IgD-negative memory B cell (primary cell): ENCODE data around the gene CLEC16A. TPM values are rescaled to one million over a fixed set of nuclear protein-coding genes. Genes with fewer than 3 reads are reported as not detected.

Experiments
- H3K27ac Mint-ChIP-seq, 3 donors: one replicate each; pipeline ENCODE4 v1.8.0; 2020 to 2022; ENCODE audit warnings: mild to moderate bottlenecking in 3 of 3, mixed read lengths in 3 of 3, moderate library complexity in 1 of 3
- H3K27me3 Mint-ChIP-seq: one replicate; pipeline ENCODE4 v1.8.0; 2021; ENCODE audit warnings: mixed read lengths
- H3K36me3 Mint-ChIP-seq: one replicate; pipeline ENCODE4 v1.8.0; 2020; ENCODE audit warnings: mild to moderate bottlenecking, mixed read lengths
- H3K4me1 Mint-ChIP-seq, 3 donors: one replicate each; pipeline ENCODE4 v1.8.0; 2020 to 2022; ENCODE audit warnings: mixed read lengths in 3 of 3, mild to moderate bottlenecking in 1 of 3
- H3K4me3 Mint-ChIP-seq, 4 donors: one replicate each; pipeline ENCODE4 v1.8.0; 2020 to 2022; ENCODE audit warnings: mild to moderate bottlenecking in 4 of 4, mixed read lengths in 4 of 4, moderate library complexity in 3 of 4
- H3K9me3 Mint-ChIP-seq, 3 donors: one replicate each; pipeline ENCODE4 v1.8.0; 2020 to 2021; ENCODE audit warnings: mixed read lengths in 3 of 3, mild to moderate bottlenecking in 1 of 3
- polyA plus RNA-seq: library from polyadenylated mRNA; unstranded; fragments of 300-500 nt; fragmentation: Illumina TruSeq; gene quantifications from one replicate; pipeline ENCODE4 v1.2.3, GENCODE V29; 2021

CLEC16A gene
- polyA plus RNA-seq, 1 donor from 2014 or later = 21.1 TPM

- Mint-ChIP-seq H3K9me3 (no peaks in the 10 kb centered on the region), H3K27me3 (no peaks in the 10 kb centered on the region), H3K27ac (peak overlapping the region in 1 of 3 donors; percentile 19), H3K36me3 (peaks cover 15% of the 10 kb centered on the region), H3K4me1 (peaks cover 0 to 4% (median under 1%) of the 10 kb centered on the region in 3 donors), H3K4me3 (no peak overlapping the region)
These were observed 113.5 kb downstream of the CLEC16A start for GRCh38 chr16:11057711-11058345.

DNA sequence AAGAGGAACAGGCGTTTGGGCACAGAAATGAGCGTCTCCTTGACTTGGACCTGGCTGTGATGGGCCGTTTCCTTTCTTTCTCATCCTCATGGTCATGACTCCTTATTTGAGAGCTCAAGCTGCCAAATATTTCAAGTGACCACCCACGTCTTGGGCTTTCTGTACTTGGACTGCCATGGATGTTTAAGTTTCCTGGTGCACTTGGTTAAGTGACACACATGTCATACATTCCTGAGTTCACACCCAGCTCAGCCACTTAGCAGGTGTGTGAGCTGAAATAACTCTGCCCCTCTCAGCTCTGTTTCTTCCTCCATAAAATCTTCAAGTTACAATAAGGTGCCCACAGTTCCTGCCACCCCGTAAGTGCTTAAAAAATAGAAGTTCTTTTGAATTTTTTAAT is 114.5 kb downstream of the CLEC16A start:
- Mint-ChIP-seq H3K4me1 (peaks cover 0 to 2% (median 0%) of the 10 kb centered on the region in 3 donors), H3K27me3 (no peaks in the 10 kb centered on the region), H3K27ac (no peak overlapping the region), H3K4me3 (no peak overlapping the region), H3K36me3 (peaks cover 15% of the 10 kb centered on the region), H3K9me3 (no peaks in the 10 kb centered on the region)

- Mint-ChIP-seq H3K4me1 (peaks cover 0 to 2% (median 0%) of the 10 kb centered on the region in 3 donors), H3K9me3 (no peaks in the 10 kb centered on the region), H3K4me3 (no peak overlapping the region), H3K27me3 (no peaks in the 10 kb centered on the region), H3K36me3 (peaks cover 15% of the 10 kb centered on the region), H3K27ac (no peak overlapping the region)
These were observed 115.2 kb downstream of the CLEC16A start for GRCh38 chr16:11059588-11059987.

DNA sequence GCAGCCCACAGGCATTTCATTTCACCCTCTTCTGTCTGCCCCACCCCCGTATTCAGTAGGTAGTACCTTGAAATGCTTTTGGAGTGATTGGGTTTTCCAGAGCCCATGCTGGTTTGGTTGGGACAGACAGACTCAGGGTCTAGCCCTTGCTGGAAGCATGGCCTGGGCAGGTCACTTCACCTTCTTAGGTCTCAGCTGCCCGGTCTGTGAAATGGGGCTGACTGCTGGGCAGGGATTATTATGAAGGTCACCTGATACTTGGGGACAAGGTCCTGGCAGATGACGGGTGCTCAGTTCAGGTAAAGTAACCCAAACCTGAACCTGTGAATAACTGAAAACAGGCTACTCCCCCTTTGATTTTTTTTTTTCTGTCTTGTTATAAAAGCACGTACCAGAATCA is 116.0 kb downstream of the CLEC16A start:
- H3K27me3 Mint-ChIP-seq = no peaks in the 10 kb centered on the region
- no peaks in the 10 kb centered on the region for H3K4me1 Mint-ChIP-seq
- no peaks in the 10 kb centered on the region for H3K9me3 Mint-ChIP-seq
- H3K36me3 Mint-ChIP-seq = peaks cover 11% of the 10 kb centered on the region
- H3K27ac Mint-ChIP-seq = no peak overlapping the region
- H3K4me3 Mint-ChIP-seq = no peak overlapping the region

DNA sequence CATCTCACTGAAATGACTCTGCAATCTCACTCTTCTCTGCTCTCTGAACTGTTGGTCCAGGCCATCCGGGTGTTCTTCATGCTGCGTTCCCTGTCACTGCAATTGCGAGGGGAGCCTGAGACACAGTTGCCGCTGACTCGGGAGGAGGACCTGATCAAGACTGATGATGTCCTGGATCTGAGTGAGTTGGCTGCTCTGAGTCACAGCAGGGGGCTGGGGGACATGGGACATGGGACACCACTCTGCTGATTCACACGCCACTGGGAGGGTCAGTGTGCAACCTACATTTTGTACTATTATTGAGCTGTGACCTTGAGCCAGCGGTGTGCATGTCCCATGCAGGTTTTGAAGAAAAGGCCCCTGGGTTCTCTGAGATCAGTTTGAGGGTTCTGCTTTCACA is 116.5 kb downstream of the CLEC16A start:
- peaks cover 11% of the 10 kb centered on the region for H3K36me3 Mint-ChIP-seq
- H3K4me1 Mint-ChIP-seq = no peaks in the 10 kb centered on the region
- H3K9me3 Mint-ChIP-seq = no peaks in the 10 kb centered on the region
- H3K27me3 Mint-ChIP-seq = no peaks in the 10 kb centered on the region
- no peak overlapping the region for H3K4me3 Mint-ChIP-seq
- H3K27ac Mint-ChIP-seq = no peak overlapping the region

DNA sequence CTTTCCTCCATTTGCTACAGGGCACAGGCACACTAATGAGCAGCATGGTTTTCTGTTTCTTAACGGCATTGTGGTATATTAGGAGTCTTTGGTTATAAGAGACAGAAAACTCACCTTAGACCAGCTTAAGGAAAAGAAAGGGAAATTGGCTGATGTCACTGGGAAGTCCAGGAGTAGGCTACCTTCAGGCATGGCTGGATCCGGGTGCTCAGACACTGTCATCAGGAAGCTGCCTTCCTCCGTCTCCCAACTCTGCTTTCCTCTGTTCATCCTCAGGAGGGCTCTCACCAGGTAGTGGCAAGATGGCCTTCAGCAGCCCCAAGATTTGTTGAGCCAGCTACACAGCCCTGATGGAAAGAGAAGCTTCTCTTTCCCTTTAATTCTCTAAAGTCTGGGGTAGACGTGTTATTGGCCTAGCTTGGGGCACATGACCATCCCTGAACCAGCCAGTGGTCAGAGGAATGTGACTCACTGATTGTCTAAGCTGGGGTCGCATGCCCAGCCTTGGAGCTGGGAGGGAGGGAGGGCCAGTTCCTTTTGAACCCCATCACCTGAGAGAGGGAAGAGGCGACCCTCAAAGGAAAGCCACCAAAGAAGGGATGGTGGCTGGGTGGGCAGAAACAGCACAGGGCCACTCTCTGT is 117.4 kb downstream of the CLEC16A start:
- Mint-ChIP-seq H3K27ac (no peak overlapping the region), H3K27me3 (no peaks in the 10 kb centered on the region), H3K36me3 (peaks cover 16% of the 10 kb centered on the region), H3K4me3 (no peak overlapping the region), H3K4me1 (no peaks in the 10 kb centered on the region), H3K9me3 (no peaks in the 10 kb centered on the region)

DNA sequence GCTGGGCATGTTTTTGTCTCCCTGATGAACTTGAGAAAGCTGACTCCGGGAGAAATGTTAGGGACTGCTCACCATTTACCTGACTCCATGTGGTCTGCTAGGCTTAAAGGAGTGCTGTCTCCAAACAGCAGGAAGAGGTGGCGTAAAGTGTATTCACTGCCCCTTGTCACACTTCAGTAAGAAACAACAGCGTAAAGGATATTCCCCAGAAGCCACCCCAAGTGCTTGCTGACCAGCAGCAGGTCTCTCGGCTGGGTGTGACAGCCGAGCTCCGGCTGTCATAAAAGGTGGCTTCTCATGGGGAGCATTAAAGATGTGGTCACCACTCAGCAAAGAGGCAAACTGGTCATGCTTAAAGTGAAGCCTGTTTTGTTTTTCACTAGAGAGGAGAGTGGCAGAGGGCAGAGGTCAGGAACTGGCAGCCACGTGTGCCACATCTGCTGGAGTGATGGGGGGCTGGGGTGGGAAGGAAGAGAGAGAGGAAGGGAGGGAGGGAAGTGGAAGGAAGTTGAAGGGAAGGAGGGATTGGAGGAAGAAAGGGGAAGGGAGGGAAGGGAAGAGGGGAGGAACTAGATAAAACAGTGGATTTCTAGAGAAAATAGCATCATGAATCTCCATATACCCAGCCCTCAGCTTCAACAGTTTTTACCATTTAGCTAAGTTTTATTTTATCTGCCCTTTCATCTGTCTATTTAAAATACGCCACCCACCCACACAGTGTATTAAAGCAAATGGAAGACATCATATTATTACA is 119.3 kb downstream of the CLEC16A start:
- Mint-ChIP-seq H3K4me3 (no peak overlapping the region), H3K9me3 (no peaks in the 10 kb centered on the region), H3K36me3 (peaks cover 15% of the 10 kb centered on the region), H3K27me3 (no peaks in the 10 kb centered on the region), H3K4me1 (no peaks in the 10 kb centered on the region), H3K27ac (no peak overlapping the region)

DNA sequence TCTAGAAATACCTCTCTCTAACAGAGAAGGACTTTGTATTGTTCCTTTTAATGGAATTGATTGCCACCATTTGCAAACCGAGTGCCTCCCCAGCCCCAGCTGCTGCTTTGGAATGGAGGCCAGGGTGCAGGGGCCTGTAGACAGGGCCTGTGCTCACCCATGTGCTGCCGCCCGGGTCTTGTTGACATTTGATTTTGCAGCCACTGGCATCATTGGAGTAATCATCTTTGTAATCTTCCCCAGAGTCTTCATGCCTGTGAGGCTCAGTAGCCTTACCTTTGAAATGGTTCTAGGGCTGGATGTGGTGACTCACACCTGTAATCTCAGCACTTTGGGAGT is 119.8 kb downstream of the CLEC16A start:
- no peak overlapping the region for H3K27ac Mint-ChIP-seq
- no peaks in the 10 kb centered on the region for H3K27me3 Mint-ChIP-seq
- no peaks in the 10 kb centered on the region for H3K4me1 Mint-ChIP-seq
- H3K36me3 Mint-ChIP-seq = peaks cover 15% of the 10 kb centered on the region
- H3K4me3 Mint-ChIP-seq = no peak overlapping the region
- no peaks in the 10 kb centered on the region for H3K9me3 Mint-ChIP-seq

- Mint-ChIP-seq H3K4me1 (no peaks in the 10 kb centered on the region), H3K9me3 (no peaks in the 10 kb centered on the region), H3K27ac (no peak overlapping the region), H3K4me3 (no peak overlapping the region), H3K27me3 (no peaks in the 10 kb centered on the region), H3K36me3 (peaks cover 15% of the 10 kb centered on the region)
These were observed 120.5 kb downstream of the CLEC16A start for GRCh38 chr16:11064851-11065250.

DNA sequence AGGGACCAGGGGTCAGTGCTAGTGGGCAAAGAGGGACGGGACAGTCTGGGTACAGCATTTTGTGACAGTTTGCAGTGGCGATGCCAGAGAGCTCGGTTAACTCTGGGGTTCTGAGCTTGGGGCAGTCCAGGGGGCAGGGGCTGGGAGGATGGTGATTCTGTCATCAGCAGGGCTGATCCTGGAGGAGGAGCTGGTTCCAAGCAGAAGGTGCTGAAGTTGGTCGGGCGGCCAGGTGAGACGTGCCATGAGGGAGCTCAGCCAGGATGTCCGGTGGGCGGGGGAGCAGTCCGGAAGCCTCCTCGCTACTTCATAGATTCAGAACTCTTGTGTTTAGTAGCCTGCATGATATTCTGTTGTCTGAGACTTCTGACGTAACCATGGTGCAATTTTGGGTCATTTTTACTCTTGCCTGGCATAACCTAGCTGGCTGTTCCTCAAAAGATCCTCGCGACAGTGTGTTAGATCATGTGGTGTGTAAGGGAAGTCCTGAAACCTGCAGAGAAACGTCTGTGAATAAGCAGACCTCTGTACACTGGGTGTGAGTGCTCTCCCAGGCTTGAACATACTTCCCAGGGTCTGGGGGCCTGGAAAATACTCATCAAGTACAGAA is 122.0 kb downstream of the CLEC16A start:
- Mint-ChIP-seq H3K4me1 (peaks cover 0 to 2% (median 0%) of the 10 kb centered on the region in 3 donors), H3K27me3 (no peaks in the 10 kb centered on the region), H3K36me3 (peaks cover 13% of the 10 kb centered on the region), H3K4me3 (no peak overlapping the region), H3K27ac (no peak overlapping the region), H3K9me3 (no peaks in the 10 kb centered on the region)

- peaks cover 0 to 2% (median 2%) of the 10 kb centered on the region in 3 donors for H3K4me1 Mint-ChIP-seq
- no peak overlapping the region for H3K27ac Mint-ChIP-seq
- no peaks in the 10 kb centered on the region for H3K27me3 Mint-ChIP-seq
- no peak overlapping the region for H3K4me3 Mint-ChIP-seq
- H3K36me3 Mint-ChIP-seq = peaks cover 15% of the 10 kb centered on the region
- H3K9me3 Mint-ChIP-seq = no peaks in the 10 kb centered on the region
These were observed 122.9 kb downstream of the CLEC16A start for GRCh38 chr16:11067266-11067665.

- H3K27me3 Mint-ChIP-seq = no peaks in the 10 kb centered on the region
- peaks cover 0 to 2% (median 2%) of the 10 kb centered on the region in 3 donors for H3K4me1 Mint-ChIP-seq
- H3K4me3 Mint-ChIP-seq = no peak overlapping the region
- H3K27ac Mint-ChIP-seq = no peak overlapping the region
- no peaks in the 10 kb centered on the region for H3K9me3 Mint-ChIP-seq
- peaks cover 15% of the 10 kb centered on the region for H3K36me3 Mint-ChIP-seq
These were observed 123.4 kb downstream of the CLEC16A start for GRCh38 chr16:11067697-11068141.

DNA sequence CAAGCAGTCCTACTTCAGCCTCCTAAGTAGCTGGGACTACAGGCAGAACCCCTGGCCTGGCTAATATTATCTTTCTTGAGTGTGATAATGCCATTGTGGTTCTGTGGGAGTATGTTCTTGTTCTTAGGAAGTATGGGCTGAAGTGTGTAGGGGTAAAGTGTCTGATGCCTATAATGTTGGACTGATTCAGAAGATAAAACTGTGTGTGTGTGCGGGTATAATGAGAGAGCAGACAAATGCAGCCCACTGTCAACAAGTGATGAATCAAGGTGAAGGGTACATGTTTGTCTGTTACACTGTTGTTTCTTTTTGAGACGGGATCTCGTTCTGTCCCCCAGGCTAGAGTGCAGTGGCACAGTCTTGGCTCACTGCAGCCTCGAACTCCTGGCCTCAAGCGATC is 127.5 kb downstream of the CLEC16A start:
- peaks cover 17 to 19% (median 18%) of the 10 kb centered on the region in 3 donors for H3K4me1 Mint-ChIP-seq
- H3K36me3 Mint-ChIP-seq = peaks cover 16% of the 10 kb centered on the region
- no peaks in the 10 kb centered on the region for H3K9me3 Mint-ChIP-seq
- no peak overlapping the region for H3K4me3 Mint-ChIP-seq
- no peaks in the 10 kb centered on the region for H3K27me3 Mint-ChIP-seq
- H3K27ac Mint-ChIP-seq = no peak overlapping the region

GRCh38 chr16:11072420-11073153 is 128.2 kb downstream of the CLEC16A start:
- peaks cover 16% of the 10 kb centered on the region for H3K36me3 Mint-ChIP-seq
- H3K4me1 Mint-ChIP-seq = peaks cover 22 to 25% (median 22%) of the 10 kb centered on the region in 3 donors
- H3K9me3 Mint-ChIP-seq = no peaks in the 10 kb centered on the region
- H3K4me3 Mint-ChIP-seq = no peak overlapping the region
- H3K27me3 Mint-ChIP-seq = no peaks in the 10 kb centered on the region
- peak overlapping the region in 1 of 3 donors; percentile 22 for H3K27ac Mint-ChIP-seq
